Stimulated activated CD4-positive, alpha-beta T cell treated with anti-CD3 and anti-CD28 coated beads, Interleukin-15, amount 100 ng/mL, for 48 hours (primary cell): ENCODE results near the gene PCDHA12.
"Not testable (repeated sequence)": the region's sequence is repeated elsewhere in the genome, so short reads cannot be mapped to it uniquely, and the experiment has no call there.

Experiments
- DNase-seq, 2 donors: peaks; one replicate each; pipeline ENCODE4 v3.0.0-alpha.2; 2020; ENCODE audit warnings: low read depth in 2 of 2

Gene PCDHA12

DNA sequence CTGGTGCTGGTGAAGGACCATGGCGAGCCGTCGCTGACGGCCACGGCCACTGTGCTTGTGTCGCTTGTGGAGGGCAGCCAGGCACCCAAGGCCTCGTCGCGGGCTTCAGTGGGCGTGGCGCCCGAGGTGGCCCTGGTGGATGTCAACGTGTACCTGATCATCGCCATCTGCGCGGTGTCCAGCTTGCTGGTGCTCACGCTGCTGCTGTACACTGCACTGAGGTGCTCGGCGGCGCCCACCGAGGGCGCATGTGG lies 17.2 kb upstream of the PCDHA12 start:
- no peak for DNase-seq

GRCh38 chr5:140862441-140863295 lies 12.4 kb upstream of the PCDHA12 start:
- DNase-seq, result no peak

GRCh38 chr5:140868721-140869554 lies 6.2 kb upstream of the PCDHA12 start, which contains the start of gene PCDHA11:
Gene PCDHA11 (plus strand): TSS chr5:140868957. CDS start chr5:140869104, 147 bp downstream.
- no peak for DNase-seq

DNA sequence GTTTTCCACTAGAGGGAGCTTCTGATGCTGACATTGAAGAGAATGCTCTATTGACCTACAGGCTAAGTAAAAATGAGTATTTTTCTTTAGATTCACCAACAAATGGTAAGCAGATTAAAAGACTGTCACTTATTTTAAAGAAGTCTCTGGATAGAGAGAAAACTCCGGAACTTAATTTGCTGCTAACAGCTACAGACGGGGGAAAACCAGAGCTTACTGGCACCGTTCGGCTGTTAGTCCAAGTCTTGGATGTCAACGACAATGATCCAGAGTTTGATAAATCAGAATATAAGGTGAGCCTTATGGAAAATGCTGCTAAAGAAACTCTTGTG lies 5.6 kb upstream of the PCDHA12 start:
- no peak for DNase-seq

DNA sequence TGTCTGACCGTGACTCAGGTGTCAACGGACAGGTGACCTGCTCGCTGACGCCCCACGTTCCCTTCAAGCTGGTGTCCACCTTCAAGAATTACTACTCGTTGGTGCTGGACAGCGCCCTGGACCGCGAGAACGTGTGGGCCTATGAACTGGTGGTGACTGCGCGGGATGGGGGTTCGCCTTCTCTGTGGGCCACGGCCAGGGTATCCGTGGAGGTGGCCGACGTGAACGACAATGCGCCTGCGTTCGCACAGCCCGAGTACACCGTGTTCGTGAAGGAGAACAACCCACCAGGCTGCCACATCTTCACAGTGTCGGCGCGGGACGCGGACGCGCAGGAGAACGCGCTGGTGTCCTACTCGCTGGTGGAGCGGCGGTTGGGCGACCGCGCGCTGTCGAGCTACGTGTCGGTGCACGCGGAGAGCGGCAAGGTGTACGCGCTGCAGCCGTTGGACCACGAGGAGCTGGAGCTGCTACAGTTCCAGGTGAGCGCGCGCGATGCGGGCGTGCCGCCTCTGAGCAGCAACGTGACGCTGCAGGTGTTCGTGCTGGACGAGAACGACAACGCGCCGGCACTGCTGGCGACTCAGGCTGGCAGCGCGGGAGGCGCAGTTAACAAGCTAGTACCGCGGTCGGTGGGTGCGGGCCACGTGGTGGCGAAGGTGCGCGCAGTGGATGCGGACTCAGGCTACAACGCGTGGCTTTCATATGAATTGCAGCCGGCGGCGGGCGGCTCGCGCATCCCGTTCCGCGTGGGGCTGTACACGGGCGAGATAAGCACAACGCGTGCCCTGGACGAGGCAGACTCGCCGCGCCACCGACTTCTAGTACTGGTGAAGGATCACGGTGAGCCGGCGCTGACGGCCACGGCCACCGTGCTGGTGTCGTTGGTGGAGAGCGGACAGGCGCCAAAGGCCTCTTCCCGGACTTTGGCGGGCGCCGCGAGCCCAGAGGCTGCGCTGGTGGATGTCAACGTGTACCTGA lies 4.6 kb upstream of the PCDHA12 start:
- no peak for DNase-seq

GRCh38 chr5:140876541-140877261 lies 1.6 kb downstream of the PCDHA12 start:
- DNase-seq, result not testable (repeated sequence)

GRCh38 chr5:140877262-140877581 lies 2.1 kb downstream of the PCDHA12 start:
- DNase-seq, result no peak

GRCh38 chr5:140881889-140882590 lies 6.9 kb downstream of the PCDHA12 start, which contains the start of gene PCDHA13:
Gene PCDHA13 (plus strand): TSS chr5:140882124. CDS start chr5:140882269, 145 bp downstream.
- no peak for DNase-seq

DNA sequence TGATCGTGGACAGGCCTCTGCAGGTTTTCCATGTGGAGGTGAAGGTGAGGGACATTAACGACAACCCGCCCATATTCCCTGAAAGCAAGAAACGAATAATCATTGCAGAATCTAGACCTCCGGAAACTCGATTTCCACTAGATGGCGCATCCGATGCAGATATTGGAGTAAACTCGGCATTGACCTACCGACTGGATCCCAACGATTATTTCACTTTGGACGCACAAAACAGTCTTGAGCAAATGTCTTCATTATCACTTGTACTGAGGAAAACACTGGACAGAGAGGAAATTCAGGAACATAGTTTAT lies 7.4 kb downstream of the PCDHA12 start:
- DNase-seq, result no peak

DNA sequence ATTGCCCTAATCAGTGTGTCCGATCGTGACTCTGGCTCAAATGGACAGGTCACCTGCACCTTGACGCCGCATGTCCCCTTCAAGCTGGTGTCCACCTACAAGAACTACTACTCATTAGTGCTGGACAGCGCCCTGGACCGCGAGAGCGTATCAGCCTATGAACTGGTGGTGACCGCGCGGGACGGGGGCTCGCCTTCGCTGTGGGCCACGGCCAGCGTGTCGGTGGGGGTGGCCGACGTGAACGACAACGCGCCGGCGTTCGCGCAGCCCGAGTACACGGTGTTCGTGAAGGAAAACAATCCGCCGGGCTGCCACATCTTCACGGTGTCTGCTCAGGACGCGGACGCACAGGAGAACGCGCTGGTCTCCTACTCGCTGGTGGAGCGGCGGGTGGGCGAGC lies 8.3 kb downstream of the PCDHA12 start:
- no peak for DNase-seq

- DNase-seq, result no peak
These were observed 9.0 kb downstream of the PCDHA12 start for GRCh38 chr5:140883927-140884697.

DNA sequence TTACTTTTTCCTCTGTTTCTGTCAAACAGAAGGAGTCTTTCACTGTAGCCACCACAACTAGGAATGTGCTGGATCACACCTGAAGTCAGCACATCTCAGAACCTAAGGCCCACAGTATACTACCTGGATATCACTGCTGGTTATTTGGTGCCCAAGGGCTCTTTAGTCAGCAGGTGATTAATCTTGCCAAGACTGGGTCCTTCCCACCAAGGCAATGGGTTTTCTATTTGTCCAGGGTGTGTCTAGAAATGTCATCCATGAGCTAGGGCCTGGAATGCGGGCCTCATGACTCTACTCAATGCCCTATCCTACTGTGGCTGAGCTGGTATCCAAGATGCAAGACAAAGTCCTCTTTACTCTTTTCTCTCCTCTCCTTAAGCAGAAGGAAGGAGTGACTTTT lies 41.2 kb downstream of the PCDHA12 start:
- no peak for DNase-seq

DNA sequence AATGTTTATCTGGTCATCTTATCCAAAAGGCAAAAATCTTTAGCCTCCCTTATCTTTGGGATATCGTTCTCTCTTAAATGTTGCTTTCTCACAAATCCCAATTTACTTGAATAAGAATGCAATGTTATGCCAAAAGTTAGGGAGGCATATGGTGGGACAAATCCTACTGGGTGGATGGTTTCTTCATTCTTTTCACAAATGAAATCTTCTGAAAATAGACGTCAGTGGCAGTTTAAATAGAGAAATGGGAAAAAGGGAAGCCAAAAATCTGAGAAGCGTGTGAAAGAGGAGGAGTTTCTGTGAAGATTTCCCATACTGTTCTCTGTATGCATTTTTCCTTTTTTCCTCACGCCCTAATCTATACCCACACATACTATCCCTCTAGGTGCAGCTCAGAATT lies 48.5 kb downstream of the PCDHA12 start:
- DNase-seq, result no peak

DNA sequence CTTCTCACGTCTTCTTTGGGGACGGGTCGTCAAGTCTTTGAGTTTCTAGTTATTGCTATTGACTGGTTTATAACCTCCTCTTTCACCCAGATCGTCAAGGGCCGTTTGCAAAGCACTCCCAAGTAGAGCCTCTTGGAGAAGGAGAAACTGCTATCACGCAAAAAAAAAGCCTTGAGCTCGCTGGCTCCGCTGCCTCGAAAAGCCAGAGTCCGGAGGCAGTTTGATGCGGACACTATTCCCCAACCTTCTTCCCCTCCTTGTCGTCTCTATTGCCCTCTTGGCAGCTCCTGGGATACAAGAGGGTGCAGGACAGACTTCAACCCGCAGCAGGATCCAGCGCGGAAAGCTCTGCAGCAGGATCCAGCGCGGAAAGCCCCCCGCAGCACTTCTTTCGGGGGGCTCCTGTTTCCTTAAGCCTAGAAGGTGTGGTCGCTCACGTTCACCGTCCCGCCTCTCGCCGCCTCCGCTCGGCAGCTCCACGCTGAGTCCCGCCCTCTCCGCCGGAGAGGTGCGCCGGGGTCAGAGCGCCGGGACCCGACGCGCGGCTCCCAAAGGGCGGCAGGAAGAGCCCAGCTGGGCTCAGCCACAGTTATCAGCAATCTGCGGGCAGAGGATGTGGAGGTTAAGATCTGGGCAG lies 50.8 kb downstream of the PCDHA12 start, which contains the start of gene PCDHAC1:
PCDHAC1 (plus strand) TSS at position 494 of the 637 bp plus-strand sequence. CDS start 594 bp downstream, outside the sequence.
- DNase-seq, result no peak

GRCh38 chr5:140926443-140927227 lies 51.5 kb downstream of the PCDHA12 start:
- DNase-seq, result peak in 1 of 2 donors; percentile 27

DNA sequence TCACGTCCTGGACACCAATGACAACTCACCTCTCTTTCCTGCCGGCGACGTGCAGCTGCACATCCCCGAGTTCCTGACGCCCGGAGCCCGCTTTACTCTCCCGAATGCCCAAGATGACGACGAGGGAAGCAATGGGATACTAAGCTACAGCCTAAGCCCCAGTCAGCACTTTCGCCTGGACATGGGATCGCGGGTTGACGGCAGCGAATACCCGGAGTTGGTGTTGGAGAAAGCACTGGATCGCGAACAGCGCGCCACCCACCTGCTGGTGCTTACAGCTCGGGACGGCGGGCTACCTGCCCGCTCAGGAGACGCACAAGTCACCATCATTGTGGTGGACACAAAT lies 52.1 kb downstream of the PCDHA12 start:
- DNase-seq, result no peak
